Stimulated activated CD4-positive, alpha-beta T cell treated with anti-CD3 and anti-CD28 coated beads, Interleukin-15, amount 100 ng/mL, for 24 hours (primary cell): Measurements from ENCODE around the gene IL1RN.
A peak's percentile ranks its signal among the peaks of the same experiment; 100 is the strongest.

Source experiments
- DNase-seq: peaks from one replicate; pipeline ENCODE4 v3.0.0-alpha.2; 2020

IL1RN gene

GRCh38 chr2:113175042-113175628, 47.7 kb downstream of the IL1RN start:
- peak; percentile 79 for DNase-seq

GRCh38 chr2:113175736-113176695, 48.6 kb downstream of the IL1RN start:
- peak; percentile 51 for DNase-seq

GRCh38 chr2:113176696-113177355, 49.4 kb downstream of the IL1RN start:
- no peak for DNase-seq

- DNase-seq, result no peak
Measured at GRCh38 chr2:113178069-113178746, 50.8 kb downstream of the IL1RN start.

- DNase-seq, result peak; percentile 77
Measured at GRCh38 chr2:113178891-113179290, 51.5 kb downstream of the IL1RN start.

- no peak for DNase-seq
Measured at GRCh38 chr2:113179446-113180045, 52.1 kb downstream of the IL1RN start.

GRCh38 chr2:113180131-113180946, 52.9 kb downstream of the IL1RN start:
- peak; percentile 45 for DNase-seq

- DNase-seq, result no peak
Measured at GRCh38 chr2:113181258-113182051, 54.1 kb downstream of the IL1RN start.

GRCh38 chr2:113182471-113183260, 55.3 kb downstream of the IL1RN start:
- no peak for DNase-seq

- no peak for DNase-seq
Measured at GRCh38 chr2:113183264-113183663, 55.9 kb downstream of the IL1RN start.
